PC-3 (cell line): Measurements from ENCODE around the gene SGK2.

Experiments used
- EZH2phosphoT487 ChIP-seq: fragments of 300-600 bp; sonication (generic); IDR thresholded peaks from 2 replicates; pipeline ENCODE4 v1.6.1; 2018; ENCODE audit warnings: mild to moderate bottlenecking, antibody characterized with exemption, low read length, borderline replicate concordance
- TF ChIP-seq, protein P1 (sequence below): fragments of 300-600 bp; sonication (generic); conservative IDR thresholded peaks from 2 replicates; pipeline ENCODE4 v1.5.1; 2017; ENCODE audit warnings: antibody characterized with exemption, low read depth, mild to moderate bottlenecking, low read length

- TF ChIP-seq, protein P1, sequence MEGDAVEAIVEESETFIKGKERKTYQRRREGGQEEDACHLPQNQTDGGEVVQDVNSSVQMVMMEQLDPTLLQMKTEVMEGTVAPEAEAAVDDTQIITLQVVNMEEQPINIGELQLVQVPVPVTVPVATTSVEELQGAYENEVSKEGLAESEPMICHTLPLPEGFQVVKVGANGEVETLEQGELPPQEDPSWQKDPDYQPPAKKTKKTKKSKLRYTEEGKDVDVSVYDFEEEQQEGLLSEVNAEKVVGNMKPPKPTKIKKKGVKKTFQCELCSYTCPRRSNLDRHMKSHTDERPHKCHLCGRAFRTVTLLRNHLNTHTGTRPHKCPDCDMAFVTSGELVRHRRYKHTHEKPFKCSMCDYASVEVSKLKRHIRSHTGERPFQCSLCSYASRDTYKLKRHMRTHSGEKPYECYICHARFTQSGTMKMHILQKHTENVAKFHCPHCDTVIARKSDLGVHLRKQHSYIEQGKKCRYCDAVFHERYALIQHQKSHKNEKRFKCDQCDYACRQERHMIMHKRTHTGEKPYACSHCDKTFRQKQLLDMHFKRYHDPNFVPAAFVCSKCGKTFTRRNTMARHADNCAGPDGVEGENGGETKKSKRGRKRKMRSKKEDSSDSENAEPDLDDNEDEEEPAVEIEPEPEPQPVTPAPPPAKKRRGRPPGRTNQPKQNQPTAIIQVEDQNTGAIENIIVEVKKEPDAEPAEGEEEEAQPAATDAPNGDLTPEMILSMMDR, result no peak
- TF ChIP-seq EZH2phosphoT487, result no peak
Measured at GRCh38 chr20:43538878-43539700, 19.7 kb upstream of the SGK2 start.
